ENCODE data around the gene NUCKS1. TPM values are rescaled to one million over a fixed set of nuclear protein-coding genes. Genes with fewer than 3 reads are reported as not detected.

NUCKS1 gene
- total RNA-seq, 1 donor from 2014 or later = 111 TPM

DNA sequence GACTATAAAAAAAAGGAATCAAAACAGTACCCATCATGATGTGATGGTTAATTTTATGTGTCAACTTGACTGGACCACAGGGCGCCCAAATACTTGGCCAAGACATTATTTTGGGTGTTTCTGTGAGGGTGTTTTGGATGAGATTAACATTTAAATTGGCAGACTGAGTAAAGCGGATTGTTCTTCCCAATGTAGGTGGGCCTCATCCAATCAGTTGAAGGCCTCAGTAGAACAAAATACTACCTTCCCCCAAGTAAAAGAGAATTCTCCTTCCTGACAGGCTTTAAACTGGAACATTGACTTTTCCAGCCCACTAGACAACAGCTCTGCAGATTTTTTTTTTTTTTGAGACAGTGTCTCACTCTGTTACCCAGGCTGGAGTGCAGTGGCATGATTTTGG lies 14.6 kb upstream of the NUCKS1 start:
- no peak for ATAC-seq
- H3K4me1 ChIP-seq = no peaks in the 10 kb centered on the region
- H3K27me3 ChIP-seq (ENCODE audit: low read depth) = no peaks in the 10 kb centered on the region
- H3K4me3 ChIP-seq = no peak overlapping the region
- no peaks in the 10 kb centered on the region for H3K9me3 ChIP-seq
- TF ChIP-seq, protein P1, sequence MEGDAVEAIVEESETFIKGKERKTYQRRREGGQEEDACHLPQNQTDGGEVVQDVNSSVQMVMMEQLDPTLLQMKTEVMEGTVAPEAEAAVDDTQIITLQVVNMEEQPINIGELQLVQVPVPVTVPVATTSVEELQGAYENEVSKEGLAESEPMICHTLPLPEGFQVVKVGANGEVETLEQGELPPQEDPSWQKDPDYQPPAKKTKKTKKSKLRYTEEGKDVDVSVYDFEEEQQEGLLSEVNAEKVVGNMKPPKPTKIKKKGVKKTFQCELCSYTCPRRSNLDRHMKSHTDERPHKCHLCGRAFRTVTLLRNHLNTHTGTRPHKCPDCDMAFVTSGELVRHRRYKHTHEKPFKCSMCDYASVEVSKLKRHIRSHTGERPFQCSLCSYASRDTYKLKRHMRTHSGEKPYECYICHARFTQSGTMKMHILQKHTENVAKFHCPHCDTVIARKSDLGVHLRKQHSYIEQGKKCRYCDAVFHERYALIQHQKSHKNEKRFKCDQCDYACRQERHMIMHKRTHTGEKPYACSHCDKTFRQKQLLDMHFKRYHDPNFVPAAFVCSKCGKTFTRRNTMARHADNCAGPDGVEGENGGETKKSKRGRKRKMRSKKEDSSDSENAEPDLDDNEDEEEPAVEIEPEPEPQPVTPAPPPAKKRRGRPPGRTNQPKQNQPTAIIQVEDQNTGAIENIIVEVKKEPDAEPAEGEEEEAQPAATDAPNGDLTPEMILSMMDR (IDR thresholded peaks at IDR 0.05) = no peak
- peaks cover 5% of the 10 kb centered on the region for H3K36me3 ChIP-seq
- no peak overlapping the region for H3K27ac ChIP-seq
- no peak for DNase-seq
- intact Hi-C loops (cut with DNase I) = no loop called here

DNA sequence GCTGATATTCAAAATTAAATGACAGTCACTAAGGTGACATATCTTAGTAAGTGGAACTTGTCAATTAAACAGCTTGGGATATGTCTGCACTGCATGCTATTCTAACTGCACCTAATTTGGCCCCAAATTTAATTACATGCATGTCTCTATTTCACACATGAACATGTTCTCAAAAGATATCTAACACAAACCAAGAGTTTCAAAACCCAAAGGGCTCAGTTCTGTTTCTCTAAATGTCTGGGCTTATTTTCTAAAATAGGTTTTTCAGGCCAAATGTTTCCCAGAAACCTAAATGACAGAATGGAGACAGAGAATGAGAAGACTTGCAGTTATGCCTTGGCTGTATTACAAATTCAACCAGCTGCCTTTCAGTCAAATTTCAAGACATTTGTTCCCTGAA lies 14.0 kb upstream of the NUCKS1 start:
- no peak overlapping the region for H3K27ac ChIP-seq
- H3K9me3 ChIP-seq = no peaks in the 10 kb centered on the region

GRCh38 chr1:205760606-205761005 lies 10.6 kb upstream of the NUCKS1 start:
- Histone ChIP-seq H3K27me3 (ENCODE audit: low read depth) (no peaks in the 10 kb centered on the region), H3K4me1 (no peaks in the 10 kb centered on the region), H3K9me3 (no peaks in the 10 kb centered on the region), H3K27ac (no peak overlapping the region), H3K36me3 (no peaks in the 10 kb centered on the region), H3K4me3 (no peak overlapping the region)
- no peak for ATAC-seq
- TF ChIP-seq, protein P1 (IDR thresholded peaks at IDR 0.05) = no peak
- DNase-seq = no peak
- intact Hi-C loops (cut with DNase I) = no loop called here

More for the DNA sequence above, 14.0 kb upstream of the NUCKS1 start:
- no peak for ATAC-seq
- intact Hi-C loops (cut with DNase I) = no loop called here
- no peaks in the 10 kb centered on the region for H3K36me3 ChIP-seq
- no peak overlapping the region for H3K4me3 ChIP-seq
- TF ChIP-seq, protein P1 (IDR thresholded peaks at IDR 0.05) = no peak
- no peaks in the 10 kb centered on the region for H3K4me1 ChIP-seq
- H3K27me3 ChIP-seq (ENCODE audit: low read depth) = no peaks in the 10 kb centered on the region
- no peak for DNase-seq

- Histone ChIP-seq H3K4me1 (no peaks in the 10 kb centered on the region), H3K4me3 (no peak overlapping the region), H3K9me3 (no peaks in the 10 kb centered on the region), H3K27me3 (ENCODE audit: low read depth) (no peaks in the 10 kb centered on the region), H3K36me3 (no peaks in the 10 kb centered on the region), H3K27ac (no peak overlapping the region)
- no peak for DNase-seq
- no peak for ATAC-seq
- TF ChIP-seq, protein P1 (IDR thresholded peaks at IDR 0.05) = no peak
- intact Hi-C loops (cut with DNase I) = no loop called here
These were observed 6.6 kb upstream of the NUCKS1 start for GRCh38 chr1:205756552-205756951.

GRCh38 chr1:205754857-205755256 lies 4.9 kb upstream of the NUCKS1 start:
- DNase-seq = no peak

More at GRCh38 chr1:205754857-205755256, 4.9 kb upstream of the NUCKS1 start:
- TF ChIP-seq, protein P1 (IDR thresholded peaks at IDR 0.05) = no peak
- no peaks in the 10 kb centered on the region for H3K27me3 ChIP-seq (ENCODE audit: low read depth)
- H3K27ac ChIP-seq = no peak overlapping the region
- no peaks in the 10 kb centered on the region for H3K9me3 ChIP-seq
- no peaks in the 10 kb centered on the region for H3K4me1 ChIP-seq
- no peaks in the 10 kb centered on the region for H3K36me3 ChIP-seq
- intact Hi-C loops (cut with DNase I) = no loop called here
- ATAC-seq = no peak
- H3K4me3 ChIP-seq = no peak overlapping the region
